ENCODE measurements around the gene FNDC11. TPM values are rescaled to one million over a fixed set of nuclear protein-coding genes. Genes with fewer than 3 reads are reported as not detected.

Gene FNDC11
- total RNA-seq, 1 experiment from 2014 or later = not detected

GRCh38 chr20:63539441-63540370 lies 14.3 kb upstream of the FNDC11 start:
- no peak for DNase-seq (ENCODE audit: low read depth)

- DNase-seq (ENCODE audit: low read depth) = peak; percentile 28
These were observed 13.4 kb upstream of the FNDC11 start for GRCh38 chr20:63540417-63541186.

GRCh38 chr20:63541371-63541770 lies 12.6 kb upstream of the FNDC11 start:
- DNase-seq (ENCODE audit: low read depth) = no peak

GRCh38 chr20:63542031-63542559 lies 11.9 kb upstream of the FNDC11 start:
- DNase-seq (ENCODE audit: low read depth) = no peak

GRCh38 chr20:63542696-63543095 lies 11.3 kb upstream of the FNDC11 start:
- no peak for DNase-seq (ENCODE audit: low read depth)

GRCh38 chr20:63543131-63543530 lies 10.8 kb upstream of the FNDC11 start:
- DNase-seq (ENCODE audit: low read depth) = no peak

GRCh38 chr20:63543733-63544132 lies 10.2 kb upstream of the FNDC11 start:
- no peak for DNase-seq (ENCODE audit: low read depth)

- DNase-seq (ENCODE audit: low read depth) = no peak
These were observed 9.6 kb upstream of the FNDC11 start for GRCh38 chr20:63544241-63544957.

GRCh38 chr20:63544958-63545516 lies 8.9 kb upstream of the FNDC11 start:
- peak; percentile 74 for DNase-seq (ENCODE audit: low read depth)

- DNase-seq (ENCODE audit: low read depth) = no peak
These were observed 8.1 kb upstream of the FNDC11 start for GRCh38 chr20:63545814-63546213.

- no peak for DNase-seq (ENCODE audit: low read depth)
These were observed 7.6 kb upstream of the FNDC11 start for GRCh38 chr20:63546256-63546955.

- no peak for DNase-seq (ENCODE audit: low read depth)
These were observed 6.8 kb upstream of the FNDC11 start for GRCh38 chr20:63546956-63547724.

- no peak for DNase-seq (ENCODE audit: low read depth)
These were observed 6.1 kb upstream of the FNDC11 start, which contains the start of gene SRMS for GRCh38 chr20:63547725-63548480. SRMS (minus strand) TSS chr20:63547749; CDS start chr20:63547463, 286 bp downstream.

- DNase-seq (ENCODE audit: low read depth) = no peak
These were observed 5.4 kb upstream of the FNDC11 start for GRCh38 chr20:63548542-63548941.

GRCh38 chr20:63549019-63549418 lies 4.9 kb upstream of the FNDC11 start:
- no peak for DNase-seq (ENCODE audit: low read depth)

- no peak for DNase-seq (ENCODE audit: low read depth)
These were observed 4.2 kb upstream of the FNDC11 start for GRCh38 chr20:63549679-63550282.

- DNase-seq (ENCODE audit: low read depth) = no peak
These were observed 2.9 kb upstream of the FNDC11 start for GRCh38 chr20:63551068-63551467.

- DNase-seq (ENCODE audit: low read depth) = peak; percentile 53
These were observed 1.3 kb upstream of the FNDC11 start for GRCh38 chr20:63552481-63553249.

Measured in M059J (cell line).